Endothelial cell of umbilical vein (primary cell): ENCODE measurements around the gene CDK6.

Experiments used
- CTCF ChIP-seq, 2 donors: IDR thresholded peaks; 1 replicate in 1 of 2; 2 replicates in 1 of 2; pipeline ENCODE4 v1.5.1; 2011; ENCODE audit warnings: low read length in 2 of 2, mild to moderate bottlenecking in 2 of 2, moderate library complexity in 2 of 2, control low read depth in 1 of 2, inconsistent platforms in 1 of 2, low read depth in 1 of 2; ENCODE audit not compliant: insufficient read depth in 1 of 2; ENCODE audit errors: extremely low read depth in 1 of 2
- EZH2 ChIP-seq: IDR thresholded peaks from 2 replicates; pipeline ENCODE4 v1.6.1; 2012; ENCODE audit warnings: borderline replicate concordance, low read depth, mild to moderate bottlenecking, moderate library complexity, low read length, inconsistent platforms; ENCODE audit not compliant: severe bottlenecking
- POLR2A ChIP-seq: IDR thresholded peaks from 2 replicates; pipeline ENCODE4 v1.6.1; 2012; ENCODE audit warnings: low read depth, mild to moderate bottlenecking, control low read depth, low read length
- POLR2AphosphoS5 ChIP-seq: IDR thresholded peaks from 2 replicates; pipeline ENCODE4 v1.6.1; 2012; ENCODE audit warnings: low read depth, mild to moderate bottlenecking, control low read depth, low read length, moderate library complexity; ENCODE audit not compliant: insufficient read depth

GRCh38 chr7:92841192-92841591 is 4.8 kb upstream of the CDK6 start:
- TF ChIP-seq EZH2 (no peak), POLR2AphosphoS5 (no peak), CTCF (IDR thresholded peaks at IDR 0.05; ENCODE audit: extremely low read depth in 1 of 2, insufficient read depth in 1 of 2, low read depth in 1 of 2, low read length in 2 of 2) (no peak), POLR2A (no peak)
